Measurements from ENCODE around the gene ATP6V0B.

DNA sequence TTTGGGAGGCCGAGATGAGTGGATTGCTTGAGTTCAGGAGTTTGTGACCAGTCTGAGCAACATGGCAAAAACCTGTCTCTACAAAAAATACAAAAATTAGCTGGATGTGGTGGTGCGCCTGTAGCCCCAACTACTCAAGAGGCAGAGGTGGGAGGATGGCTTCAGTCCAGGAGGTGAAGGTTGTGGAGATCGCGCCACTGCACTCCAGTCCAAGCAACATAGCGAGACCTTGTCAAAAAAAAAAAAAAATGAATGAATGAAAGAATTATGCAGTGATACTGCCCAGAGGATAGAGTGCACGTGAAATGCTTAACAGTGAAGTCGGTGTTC is 5.4 kb upstream of the ATP6V0B start:
- TF ChIP-seq, protein P1, sequence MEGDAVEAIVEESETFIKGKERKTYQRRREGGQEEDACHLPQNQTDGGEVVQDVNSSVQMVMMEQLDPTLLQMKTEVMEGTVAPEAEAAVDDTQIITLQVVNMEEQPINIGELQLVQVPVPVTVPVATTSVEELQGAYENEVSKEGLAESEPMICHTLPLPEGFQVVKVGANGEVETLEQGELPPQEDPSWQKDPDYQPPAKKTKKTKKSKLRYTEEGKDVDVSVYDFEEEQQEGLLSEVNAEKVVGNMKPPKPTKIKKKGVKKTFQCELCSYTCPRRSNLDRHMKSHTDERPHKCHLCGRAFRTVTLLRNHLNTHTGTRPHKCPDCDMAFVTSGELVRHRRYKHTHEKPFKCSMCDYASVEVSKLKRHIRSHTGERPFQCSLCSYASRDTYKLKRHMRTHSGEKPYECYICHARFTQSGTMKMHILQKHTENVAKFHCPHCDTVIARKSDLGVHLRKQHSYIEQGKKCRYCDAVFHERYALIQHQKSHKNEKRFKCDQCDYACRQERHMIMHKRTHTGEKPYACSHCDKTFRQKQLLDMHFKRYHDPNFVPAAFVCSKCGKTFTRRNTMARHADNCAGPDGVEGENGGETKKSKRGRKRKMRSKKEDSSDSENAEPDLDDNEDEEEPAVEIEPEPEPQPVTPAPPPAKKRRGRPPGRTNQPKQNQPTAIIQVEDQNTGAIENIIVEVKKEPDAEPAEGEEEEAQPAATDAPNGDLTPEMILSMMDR (IDR thresholded peaks at IDR 0.05) = no peak
- no peak for TF ChIP-seq POLR2A (IDR thresholded peaks at IDR 0.05)
